AG09319 (cell line): ENCODE measurements around the gene SOX2.

Experiments
- DNase-seq: peaks from one replicate; pipeline ENCODE4 v3.0.0-alpha.2; 2010; ENCODE audit warnings: low read depth; ENCODE audit errors: extremely low read depth
- CTCF ChIP-seq: IDR thresholded peaks from 2 replicates; pipeline ENCODE4 v1.5.1; 2011; ENCODE audit warnings: low read depth, mild to moderate bottlenecking, inconsistent platforms, low read length, moderate library complexity

SOX2 gene

GRCh38 chr3:181711325-181712135 lies at the start of gene SOX2:
TSS of gene SOX2 (plus strand) at chr3:181711925. CDS start at chr3:181712361, 436 bp downstream.
- no peak for DNase-seq
- no peak for TF ChIP-seq CTCF

- no peak for TF ChIP-seq CTCF
- no peak for DNase-seq
These were observed 28.2 kb upstream of the SOX2 start for GRCh38 chr3:181683563-181683962.

GRCh38 chr3:181687190-181687589 lies 24.5 kb upstream of the SOX2 start:
- no peak for TF ChIP-seq CTCF
- no peak for DNase-seq

- DNase-seq = no peak
These were observed 24.0 kb upstream of the SOX2 start for GRCh38 chr3:181687731-181688130.

GRCh38 chr3:181689546-181689945 lies 22.2 kb upstream of the SOX2 start:
- no peak for TF ChIP-seq CTCF
- no peak for DNase-seq

More at GRCh38 chr3:181687731-181688130, 24.0 kb upstream of the SOX2 start:
- TF ChIP-seq CTCF = no peak

GRCh38 chr3:181690769-181691168 lies 21.0 kb upstream of the SOX2 start:
- TF ChIP-seq CTCF = no peak
- DNase-seq = no peak

- no peak for DNase-seq
- no peak for TF ChIP-seq CTCF
These were observed 19.8 kb upstream of the SOX2 start for GRCh38 chr3:181691901-181692300.
